Gastrocnemius medialis (tissue), 4 donors: ENCODE measurements around the gene ADCY1.

ENCODE experiments used
- POLR2A ChIP-seq, 2 donors: fragments of 450-650 bp; IDR thresholded peaks; one replicate each; pipeline ENCODE4 v1.6.1; 2017; ENCODE audit warnings: antibody characterized with exemption in 2 of 2, mild to moderate bottlenecking in 2 of 2, moderate library complexity in 2 of 2
- TF ChIP-seq, protein P1 (sequence below), 5 experiments: fragments of 450-650 bp in 3 of 5; fragments of 200-600 bp in 2 of 5; sonication (generic) in 2 of 5; IDR thresholded peaks in 4 of 5; conservative IDR thresholded peaks in 1 of 5; 1 replicate in 4 of 5; 2 replicates in 1 of 5; pipeline ENCODE4 v1.5.1; 2016 to 2019; ENCODE audit warnings: antibody characterized with exemption in 5 of 5, mild to moderate bottlenecking in 3 of 5, moderate library complexity in 3 of 5

DNA sequence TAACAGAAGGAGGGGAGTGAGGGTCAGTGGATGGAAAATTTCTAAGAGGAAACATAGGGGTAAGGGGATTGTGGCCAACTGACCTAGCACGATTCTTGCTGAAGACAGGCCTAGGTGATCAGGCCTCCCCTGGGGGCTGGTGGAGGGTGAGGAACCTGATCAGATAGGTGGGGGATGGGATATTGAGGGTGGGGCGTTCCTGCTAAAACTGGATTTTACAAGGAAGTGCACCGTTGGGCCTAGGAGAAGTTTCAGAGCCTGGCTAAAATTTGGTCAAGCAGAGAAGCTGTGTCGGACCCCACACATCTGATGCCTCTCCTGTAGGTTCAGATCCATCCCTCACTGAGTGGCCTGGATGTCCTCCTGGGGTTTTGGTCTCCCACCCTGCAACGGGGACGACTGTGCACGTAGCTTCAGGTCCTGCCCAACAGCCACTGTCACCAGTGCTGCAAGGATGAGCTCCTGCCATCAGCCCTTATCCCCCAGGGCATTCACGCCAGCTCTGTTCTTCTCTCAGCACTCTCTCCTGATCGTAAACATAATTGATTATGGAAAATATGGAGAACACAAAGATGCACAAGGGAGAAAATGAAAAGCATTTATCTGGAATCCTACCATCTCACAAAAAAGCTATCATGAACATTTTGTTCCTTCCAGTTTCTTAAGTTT is 89.9 kb downstream of the ADCY1 start:
- TF ChIP-seq, protein P1, sequence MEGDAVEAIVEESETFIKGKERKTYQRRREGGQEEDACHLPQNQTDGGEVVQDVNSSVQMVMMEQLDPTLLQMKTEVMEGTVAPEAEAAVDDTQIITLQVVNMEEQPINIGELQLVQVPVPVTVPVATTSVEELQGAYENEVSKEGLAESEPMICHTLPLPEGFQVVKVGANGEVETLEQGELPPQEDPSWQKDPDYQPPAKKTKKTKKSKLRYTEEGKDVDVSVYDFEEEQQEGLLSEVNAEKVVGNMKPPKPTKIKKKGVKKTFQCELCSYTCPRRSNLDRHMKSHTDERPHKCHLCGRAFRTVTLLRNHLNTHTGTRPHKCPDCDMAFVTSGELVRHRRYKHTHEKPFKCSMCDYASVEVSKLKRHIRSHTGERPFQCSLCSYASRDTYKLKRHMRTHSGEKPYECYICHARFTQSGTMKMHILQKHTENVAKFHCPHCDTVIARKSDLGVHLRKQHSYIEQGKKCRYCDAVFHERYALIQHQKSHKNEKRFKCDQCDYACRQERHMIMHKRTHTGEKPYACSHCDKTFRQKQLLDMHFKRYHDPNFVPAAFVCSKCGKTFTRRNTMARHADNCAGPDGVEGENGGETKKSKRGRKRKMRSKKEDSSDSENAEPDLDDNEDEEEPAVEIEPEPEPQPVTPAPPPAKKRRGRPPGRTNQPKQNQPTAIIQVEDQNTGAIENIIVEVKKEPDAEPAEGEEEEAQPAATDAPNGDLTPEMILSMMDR (IDR thresholded peaks at IDR 0.05 in 4 of 5, conservative IDR thresholded peaks at IDR 0.05 in 1 of 5) = no peak
- no peak for TF ChIP-seq POLR2A (IDR thresholded peaks at IDR 0.05)
